ENCODE results near the gene CYP11A1. TPM values are rescaled to one million over a fixed set of nuclear protein-coding genes. Genes with fewer than 3 reads are reported as not detected.

CYP11A1 gene
- total and polyA plus RNA-seq, 10 of the 15 experiments (the other 5 are each of a cell fraction or from before 2014, with no cell fraction given): 0.11 to 1.2 (median 0.23) TPM; not detected in 5

GRCh38 chr15:74306781-74307217, 60.6 kb downstream of the CYP11A1 start:
- intact Hi-C loops (cut with micrococcal nuclease; ENCODE audit: unreplicated experiment): loop anchor here (1.0 to 5.0 kb wide), 2 partner anchors 179 to 254 kb away; no protein-coding TSS in a partner anchor

More at GRCh38 chr15:74306781-74307217, 60.6 kb downstream of the CYP11A1 start:
- H3K27me3 ChIP-seq (replicated peaks in 1 of 2; ENCODE audit: control insufficient read depth in 2 of 2, insufficient read depth in 2 of 2, low read length in 1 of 2): peaks cover 2% of the 10 kb centered on the region in 2 experiments; a peak in 3 of 4 replicates
- ChIA-PET RAD21 (ENCODE audit: unreplicated experiment) (interaction anchor here (1.2 to 2.4 kb wide), 3 partner anchors 14 to 334 kb away, joined by 6 to 7 read pairs (median 6); no protein-coding TSS in a partner anchor), POLR2A (no interaction called here), CTCF (interaction anchor here (1.1 to 6.6 kb wide), 8 partner anchors 9 to 334 kb away, joined by 3 to 147 read pairs (median 5); no protein-coding TSS in a partner anchor), SMC1A (ENCODE audit: uncharacterized antibody, unreplicated experiment) (interaction anchor here (0.9 to 1.7 kb wide), 8 partner anchors 8 to 334 kb away, joined by 3 to 6 read pairs (median 4); no protein-coding TSS in a partner anchor)
- H3K4me2 ChIP-seq (ENCODE audit: control insufficient read depth, insufficient read depth): no peak overlapping the region
- 43% methylated on average over 10 of the region's 10 CpGs for WGBS (ENCODE audit: insufficient coverage, insufficient replicate concordance, low lambda C conversion rate, missing lambda C conversion rate)
- no peak overlapping the region for H3K9ac ChIP-seq (ENCODE audit: control insufficient read depth, insufficient read depth, low read length)
- H3K4me3 ChIP-seq: no peak overlapping the region
- H2AFZ ChIP-seq (ENCODE audit: control insufficient read depth, low read depth, low read length): no peak overlapping the region
- no peaks in the 10 kb centered on the region for H3K79me2 ChIP-seq (ENCODE audit: control insufficient read depth, insufficient read depth, low read length)
- no peak overlapping the region for H3K27ac ChIP-seq (ENCODE audit: control insufficient read depth, insufficient read depth)
- in situ Hi-C loops (cut with MboI): loop anchor here (5.0 to 10.0 kb wide), 2 partner anchors 184 to 342 kb away; no protein-coding TSS in a partner anchor
- FAIRE-seq (no peak), ATAC-seq (no peak), DNase-seq (ENCODE audit: low read depth, low spot score) (no peak)
- no peaks in the 10 kb centered on the region for H3K9me3 ChIP-seq (replicated peaks; ENCODE audit: control insufficient read depth, insufficient read depth, low read length)
- no peak for TF ChIP-seq ZNF207 (IDR thresholded peaks at IDR 0.05; ENCODE audit: borderline replicate concordance)
- no peak for TF ChIP-seq HDGF (IDR thresholded peaks at IDR 0.05)
- TF ChIP-seq, protein P1, sequence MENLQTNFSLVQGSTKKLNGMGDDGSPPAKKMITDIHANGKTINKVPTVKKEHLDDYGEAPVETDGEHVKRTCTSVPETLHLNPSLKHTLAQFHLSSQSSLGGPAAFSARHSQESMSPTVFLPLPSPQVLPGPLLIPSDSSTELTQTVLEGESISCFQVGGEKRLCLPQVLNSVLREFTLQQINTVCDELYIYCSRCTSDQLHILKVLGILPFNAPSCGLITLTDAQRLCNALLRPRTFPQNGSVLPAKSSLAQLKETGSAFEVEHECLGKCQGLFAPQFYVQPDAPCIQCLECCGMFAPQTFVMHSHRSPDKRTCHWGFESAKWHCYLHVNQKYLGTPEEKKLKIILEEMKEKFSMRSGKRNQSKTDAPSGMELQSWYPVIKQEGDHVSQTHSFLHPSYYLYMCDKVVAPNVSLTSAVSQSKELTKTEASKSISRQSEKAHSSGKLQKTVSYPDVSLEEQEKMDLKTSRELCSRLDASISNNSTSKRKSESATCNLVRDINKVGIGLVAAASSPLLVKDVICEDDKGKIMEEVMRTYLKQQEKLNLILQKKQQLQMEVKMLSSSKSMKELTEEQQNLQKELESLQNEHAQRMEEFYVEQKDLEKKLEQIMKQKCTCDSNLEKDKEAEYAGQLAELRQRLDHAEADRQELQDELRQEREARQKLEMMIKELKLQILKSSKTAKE (IDR thresholded peaks at IDR 0.05; ENCODE audit: low read depth, poor library complexity, severe bottlenecking): no peak
- TF ChIP-seq ATF2 (IDR thresholded peaks at IDR 0.05; ENCODE audit: low read length): no peak
- TF ChIP-seq BHLHE40 (IDR thresholded peaks at IDR 0.05; ENCODE audit: borderline replicate concordance in 1 of 2, low read depth in 2 of 2, low read length in 1 of 2): no peak
- TF ChIP-seq, protein P2, sequence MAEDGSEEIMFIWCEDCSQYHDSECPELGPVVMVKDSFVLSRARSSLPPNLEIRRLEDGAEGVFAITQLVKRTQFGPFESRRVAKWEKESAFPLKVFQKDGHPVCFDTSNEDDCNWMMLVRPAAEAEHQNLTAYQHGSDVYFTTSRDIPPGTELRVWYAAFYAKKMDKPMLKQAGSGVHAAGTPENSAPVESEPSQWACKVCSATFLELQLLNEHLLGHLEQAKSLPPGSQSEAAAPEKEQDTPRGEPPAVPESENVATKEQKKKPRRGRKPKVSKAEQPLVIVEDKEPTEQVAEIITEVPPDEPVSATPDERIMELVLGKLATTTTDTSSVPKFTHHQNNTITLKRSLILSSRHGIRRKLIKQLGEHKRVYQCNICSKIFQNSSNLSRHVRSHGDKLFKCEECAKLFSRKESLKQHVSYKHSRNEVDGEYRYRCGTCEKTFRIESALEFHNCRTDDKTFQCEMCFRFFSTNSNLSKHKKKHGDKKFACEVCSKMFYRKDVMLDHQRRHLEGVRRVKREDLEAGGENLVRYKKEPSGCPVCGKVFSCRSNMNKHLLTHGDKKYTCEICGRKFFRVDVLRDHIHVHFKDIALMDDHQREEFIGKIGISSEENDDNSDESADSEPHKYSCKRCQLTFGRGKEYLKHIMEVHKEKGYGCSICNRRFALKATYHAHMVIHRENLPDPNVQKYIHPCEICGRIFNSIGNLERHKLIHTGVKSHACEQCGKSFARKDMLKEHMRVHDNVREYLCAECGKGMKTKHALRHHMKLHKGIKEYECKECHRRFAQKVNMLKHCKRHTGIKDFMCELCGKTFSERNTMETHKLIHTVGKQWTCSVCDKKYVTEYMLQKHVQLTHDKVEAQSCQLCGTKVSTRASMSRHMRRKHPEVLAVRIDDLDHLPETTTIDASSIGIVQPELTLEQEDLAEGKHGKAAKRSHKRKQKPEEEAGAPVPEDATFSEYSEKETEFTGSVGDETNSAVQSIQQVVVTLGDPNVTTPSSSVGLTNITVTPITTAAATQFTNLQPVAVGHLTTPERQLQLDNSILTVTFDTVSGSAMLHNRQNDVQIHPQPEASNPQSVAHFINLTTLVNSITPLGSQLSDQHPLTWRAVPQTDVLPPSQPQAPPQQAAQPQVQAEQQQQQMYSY (CRISPR knock-in tag; IDR thresholded peaks at IDR 0.05): no peak
- TF ChIP-seq CHD1 (IDR thresholded peaks at IDR 0.05; ENCODE audit: low read depth, low read length): no peak
- no peaks in the 10 kb centered on the region for H3K36me3 ChIP-seq (ENCODE audit: control insufficient read depth in 2 of 2, insufficient read depth in 2 of 2, low read length in 1 of 2)
- H4K20me1 ChIP-seq (ENCODE audit: control insufficient read depth, insufficient read depth): no peaks in the 10 kb centered on the region
- H3K4me1 ChIP-seq (ENCODE audit: control insufficient read depth, insufficient read depth, low read length): no peaks in the 10 kb centered on the region
- BruUV-seq (replicated peaks): no TSS peak
